22Rv1 (cell line): ENCODE data around the gene SSU72.
"Not testable (repeated sequence)": the region's sequence is repeated elsewhere in the genome, so short reads cannot be mapped to it uniquely, and the experiment has no call there.

Experiments
- CTCF ChIP-seq: fragments of 450-650 bp; IDR thresholded peaks from 2 replicates; pipeline ENCODE4 v1.5.1; 2017; ENCODE audit warnings: mild to moderate bottlenecking
- ZFX ChIP-seq: fragments of 450-650 bp; IDR thresholded peaks from 2 replicates; pipeline ENCODE4 v1.6.1; 2017; ENCODE audit warnings: antibody characterized with exemption, borderline replicate concordance

DNA sequence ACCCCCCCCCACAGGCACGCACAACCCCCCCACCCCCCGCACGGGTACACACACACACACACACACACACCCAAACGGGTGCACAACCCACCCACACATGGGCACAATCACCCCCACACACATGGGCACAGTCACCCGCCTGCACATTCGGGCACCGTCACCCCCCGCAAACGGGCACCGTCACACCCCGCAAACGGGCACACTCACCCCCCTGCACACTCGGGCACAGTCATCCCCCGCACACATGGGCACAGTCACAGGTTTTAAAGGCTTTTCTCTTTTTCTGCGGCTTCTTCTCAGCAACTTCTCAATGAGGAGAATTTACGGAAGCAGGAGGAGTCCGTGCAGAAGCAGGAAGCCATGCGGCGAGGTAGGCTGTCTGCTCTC lies 56.0 kb downstream of the SSU72 start:
- TF ChIP-seq CTCF, ZFX: not testable (repeated sequence)
